ENCODE results near the gene RABGAP1. TPM values are rescaled to one million over a fixed set of nuclear protein-coding genes. Genes with fewer than 3 reads are reported as not detected.

The RABGAP1 gene
- total RNA-seq, 2 experiments from 2014 or later: 19.1 to 20.7 TPM

DNA sequence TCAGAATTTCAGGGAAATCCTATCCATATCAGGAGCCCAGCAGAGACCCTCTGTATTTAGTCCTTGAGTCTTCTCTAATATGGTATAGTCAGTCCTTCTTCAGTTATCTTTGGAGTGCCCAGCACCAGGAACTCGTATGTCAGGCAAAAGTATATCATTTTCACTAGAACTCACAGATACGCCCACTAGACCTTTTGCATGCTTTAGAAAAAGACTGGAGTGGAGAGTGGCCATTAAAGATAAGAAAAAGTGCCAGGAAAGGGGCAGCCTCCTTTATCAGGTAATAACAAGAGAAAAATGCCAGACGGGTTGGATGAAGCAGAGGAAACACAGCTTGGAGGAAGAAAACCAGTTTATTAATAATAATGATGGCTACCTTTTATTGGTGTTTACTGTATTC lies 156.2 kb downstream of the RABGAP1 start:
- ChIA-PET CTCF (no interaction called here), POLR2A (no interaction called here)

GRCh38 chr9:123097430-123098095 lies 156.7 kb downstream of the RABGAP1 start:
- CTCF ChIA-PET: no interaction called here
- POLR2A ChIA-PET: no interaction called here

GRCh38 chr9:123098096-123098459 lies 157.3 kb downstream of the RABGAP1 start:
- ChIA-PET POLR2A (no interaction called here), CTCF (no interaction called here)

DNA sequence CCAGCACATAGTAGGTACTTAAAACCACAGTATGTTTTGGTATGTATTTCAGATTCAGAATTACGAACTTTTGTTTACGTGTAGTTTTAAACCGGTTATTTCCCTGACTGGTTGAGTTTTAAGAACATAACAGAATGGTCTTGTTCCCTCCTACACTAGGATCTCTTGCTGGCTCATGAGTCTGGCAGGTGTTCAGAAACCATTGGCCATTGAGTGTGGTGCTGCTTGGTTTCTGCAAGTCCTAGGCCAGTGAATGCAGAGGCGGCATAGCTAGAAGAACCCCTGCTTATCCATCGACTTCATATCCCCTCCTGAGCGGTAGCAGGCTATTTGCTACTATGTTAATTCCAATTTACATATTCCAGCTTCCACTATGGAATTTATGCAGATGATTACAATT lies 158.2 kb downstream of the RABGAP1 start:
- ChIA-PET POLR2A (no interaction called here), CTCF (no interaction called here)

- ChIA-PET CTCF (no interaction called here), POLR2A (interaction anchor here (0.7 kb wide), 2 partner anchors 12 to 135 kb away, joined by 3 to 5 read pairs; no protein-coding TSS in a partner anchor)
These were observed 158.7 kb downstream of the RABGAP1 start for GRCh38 chr9:123099548-123099947.

- CTCF ChIA-PET: interaction anchor here (0.6 to 2.2 kb wide), 2 partner anchors 146 to 247 kb away, joined by 3 to 11 read pairs; no protein-coding TSS in a partner anchor
- POLR2A ChIA-PET: no interaction called here
These were observed 161.7 kb downstream of the RABGAP1 start for GRCh38 chr9:123102375-123103113.

GRCh38 chr9:123104807-123105206 lies 164.0 kb downstream of the RABGAP1 start:
- ChIA-PET CTCF (interaction anchor here (0.7 kb wide), 1 partner anchor 146 kb away, joined by 3 read pairs; no protein-coding TSS in a partner anchor), POLR2A (no interaction called here)

GRCh38 chr9:123105490-123105889 lies 164.7 kb downstream of the RABGAP1 start:
- CTCF ChIA-PET: no interaction called here
- POLR2A ChIA-PET: no interaction called here

GRCh38 chr9:123107639-123108285 lies 166.9 kb downstream of the RABGAP1 start:
- ChIA-PET CTCF (no interaction called here), POLR2A (interaction anchor here (0.8 kb wide), 1 partner anchor 14 kb away, joined by 3 read pairs; no protein-coding TSS in a partner anchor)

- ChIA-PET POLR2A (no interaction called here), CTCF (no interaction called here)
These were observed 168.2 kb downstream of the RABGAP1 start for GRCh38 chr9:123108976-123109375.

- POLR2A ChIA-PET: no interaction called here
- CTCF ChIA-PET: no interaction called here
These were observed 168.9 kb downstream of the RABGAP1 start for GRCh38 chr9:123109540-123110279.

DNA sequence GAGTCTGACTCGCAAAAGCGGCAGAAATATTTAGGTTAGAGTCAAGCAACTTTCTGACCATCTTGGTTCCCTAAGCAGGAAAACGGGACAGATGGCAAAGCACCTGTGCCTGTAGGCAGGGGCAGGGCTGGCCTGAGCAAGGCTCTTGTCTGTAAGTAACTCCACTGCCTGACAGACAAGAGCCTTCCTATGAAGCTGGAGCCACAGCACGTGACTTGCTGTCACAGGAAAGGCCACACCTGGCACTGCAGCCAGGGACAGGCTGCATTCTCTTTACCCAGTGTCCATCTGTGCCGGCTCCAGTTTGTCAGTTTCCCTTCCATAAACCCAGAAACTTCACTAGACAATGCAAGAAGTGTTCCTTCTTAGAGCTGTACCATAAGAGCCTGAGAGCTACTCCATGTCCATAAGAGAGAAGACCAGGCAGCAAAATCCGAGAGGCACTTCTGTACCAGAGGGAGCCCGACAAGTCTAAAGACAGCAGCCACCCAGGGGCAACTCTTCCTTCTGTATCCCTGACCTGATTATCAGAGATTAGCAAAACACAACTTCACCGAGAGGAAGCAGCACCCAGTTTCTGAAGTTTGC lies 170.7 kb downstream of the RABGAP1 start:
- ChIA-PET POLR2A (no interaction called here), CTCF (interaction anchor here (0.6 kb wide), 2 partner anchors 172 to 1130 kb away, joined by 3 read pairs; no protein-coding TSS in a partner anchor)

- POLR2A ChIA-PET: no interaction called here
- CTCF ChIA-PET: interaction anchor here (0.6 kb wide), 2 partner anchors 97 to 171 kb away, joined by 3 read pairs; no protein-coding TSS in a partner anchor
These were observed 171.5 kb downstream of the RABGAP1 start for GRCh38 chr9:123112015-123112975.

- ChIA-PET CTCF (interaction anchor here (0.6 kb wide), 1 partner anchor 98 kb away, joined by 3 read pairs; no protein-coding TSS in a partner anchor), POLR2A (no interaction called here)
These were observed 172.4 kb downstream of the RABGAP1 start for GRCh38 chr9:123113185-123113584.

GRCh38 chr9:123115146-123115913 lies 174.5 kb downstream of the RABGAP1 start:
- POLR2A ChIA-PET: no interaction called here
- CTCF ChIA-PET: no interaction called here

DNA sequence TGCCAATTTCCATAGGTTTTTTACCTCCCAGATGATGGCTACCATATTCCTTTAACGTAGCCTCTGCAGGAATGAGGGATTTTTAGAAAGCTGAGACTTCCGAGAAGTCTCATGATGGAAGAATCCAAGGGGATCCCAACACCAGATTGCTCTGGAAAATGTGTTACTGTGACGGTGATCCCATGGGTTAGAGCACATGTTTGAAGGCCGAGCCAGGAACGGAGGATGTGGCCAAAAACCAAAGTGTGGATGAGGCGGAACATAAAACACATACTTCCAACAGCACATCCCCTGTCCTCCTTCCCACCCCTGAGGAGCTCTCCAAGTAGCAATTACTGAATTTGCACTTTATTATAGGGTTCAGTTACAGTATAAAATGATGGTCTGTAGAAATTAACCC lies 175.2 kb downstream of the RABGAP1 start:
- ChIA-PET CTCF (no interaction called here), POLR2A (no interaction called here)

DNA sequence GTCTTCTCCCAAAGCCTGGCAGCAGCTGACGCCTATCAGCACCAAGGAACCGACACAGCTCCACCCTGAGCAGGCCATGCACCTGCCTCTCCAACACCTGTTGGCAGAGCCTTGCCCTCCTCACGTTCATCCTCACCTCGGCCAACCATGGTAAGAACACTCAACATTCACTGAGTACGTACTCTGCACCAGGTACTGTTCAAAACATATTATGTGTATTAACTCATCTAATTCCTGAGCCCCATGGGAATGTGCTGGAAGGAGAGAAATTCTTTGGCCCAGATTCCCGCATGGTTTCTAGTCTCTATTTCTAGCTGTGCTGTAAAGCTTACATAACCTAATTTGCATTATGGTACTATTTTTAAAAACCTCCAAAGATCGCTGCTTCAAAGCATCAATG lies 178.7 kb downstream of the RABGAP1 start:
- ChIA-PET POLR2A (no interaction called here), CTCF (interaction anchor here (0.7 kb wide), 1 partner anchor 120 kb away, joined by 3 read pairs; no protein-coding TSS in a partner anchor)

- CTCF ChIA-PET: no interaction called here
These were observed 179.3 kb downstream of the RABGAP1 start for GRCh38 chr9:123120131-123120530.

More at GRCh38 chr9:123120131-123120530, 179.3 kb downstream of the RABGAP1 start:
- POLR2A ChIA-PET: no interaction called here
